Large intestine (tissue), 3 donors: ENCODE data around the gene PCNX2. TPM values are rescaled to one million over a fixed set of nuclear protein-coding genes. Genes with fewer than 3 reads are reported as not detected.

Source experiments
- DNase-seq, 2 donors: peaks; one replicate each; pipeline versions ENCODE4 v3.0.0 to v3.0.0-alpha.2; 2013
- H3K27ac ChIP-seq: one replicate; pipeline ENCODE4 v1.5.1; 2013; ENCODE audit warnings: low read length
- H3K27me3 ChIP-seq: 2 replicates; pipeline ENCODE4 v1.6.1; 2013; ENCODE audit warnings: low read length; ENCODE audit not compliant: control insufficient read depth, insufficient read depth
- H3K36me3 ChIP-seq: 2 replicates; pipeline ENCODE4 v1.6.1; 2013; ENCODE audit warnings: low read length; ENCODE audit not compliant: control insufficient read depth, insufficient read depth
- H3K4me1 ChIP-seq: one replicate; pipeline ENCODE4 v1.6.1; 2013; ENCODE audit warnings: low read length; ENCODE audit not compliant: control insufficient read depth, insufficient read depth
- H3K4me3 ChIP-seq: one replicate; pipeline ENCODE4 v1.5.1; 2013; ENCODE audit warnings: low read length
- H3K9me3 ChIP-seq: one replicate; pipeline ENCODE4 v1.6.1; 2013; ENCODE audit warnings: mild to moderate bottlenecking, low read depth, low read length, moderate library complexity; ENCODE audit not compliant: control insufficient read depth
- WGBS: methylation state at CpG from one replicate; pipeline ENCODE4 v1.1.5; 2013; ENCODE audit warnings: low lambda C conversion rate; ENCODE audit not compliant: insufficient coverage; 5-methylcytosine and 5-hydroxymethylcytosine counted together
- polyA plus RNA-seq: library from polyadenylated mRNA; unstranded; fragments of 120-200 nt; gene quantifications from one replicate; pipeline ENCODE4 v1.2.1, GENCODE V29; 2013

PCNX2 gene
- polyA plus RNA-seq, 1 donor = 6.9 TPM

- Histone ChIP-seq H3K27ac (no peak overlapping the region), H3K4me1 (no peaks in the 10 kb centered on the region), H3K36me3 (no peaks in the 10 kb centered on the region), H3K4me3 (no peak overlapping the region), H3K9me3 (no peaks in the 10 kb centered on the region), H3K27me3 (no peaks in the 10 kb centered on the region)
- WGBS = no CpG with 5 or more reads among the region's 2 CpGs
- no peak for DNase-seq
Measured at GRCh38 chr1:232939748-232940147, 355.8 kb downstream of the PCNX2 start.

DNA sequence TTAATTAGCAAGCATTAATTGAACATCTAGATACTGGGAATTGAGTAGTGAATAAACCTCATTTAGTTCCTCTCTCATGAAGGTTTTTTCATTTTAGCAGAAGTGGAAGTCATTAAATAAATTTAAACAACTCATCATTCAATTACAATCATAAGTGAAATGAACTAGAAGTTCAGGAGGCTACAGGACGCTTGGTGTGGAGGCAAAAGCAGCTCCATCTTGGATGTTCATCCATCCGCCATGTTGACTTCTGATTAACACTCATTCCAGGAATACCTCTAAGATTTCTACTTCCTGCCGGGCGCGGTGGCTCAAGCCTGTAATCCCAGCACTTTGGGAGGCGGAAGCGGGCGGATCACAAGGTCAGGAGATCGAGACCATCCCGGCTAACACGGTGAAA is 356.6 kb downstream of the PCNX2 start:
- H3K27ac ChIP-seq = no peak overlapping the region
- H3K36me3 ChIP-seq = no peaks in the 10 kb centered on the region
- H3K4me1 ChIP-seq = no peaks in the 10 kb centered on the region
- no peak for DNase-seq
- H3K9me3 ChIP-seq = no peaks in the 10 kb centered on the region
- WGBS = no CpG with 5 or more reads among the region's 11 CpGs
- H3K27me3 ChIP-seq = no peaks in the 10 kb centered on the region
- H3K4me3 ChIP-seq = no peak overlapping the region

- 68% methylated on average over 3 of the region's 8 CpGs for WGBS
- Histone ChIP-seq H3K4me1 (no peaks in the 10 kb centered on the region), H3K36me3 (no peaks in the 10 kb centered on the region), H3K4me3 (no peak overlapping the region), H3K27me3 (no peaks in the 10 kb centered on the region), H3K27ac (no peak overlapping the region), H3K9me3 (no peaks in the 10 kb centered on the region)
- no peak for DNase-seq
Measured at GRCh38 chr1:232937741-232938375, 357.7 kb downstream of the PCNX2 start.

DNA sequence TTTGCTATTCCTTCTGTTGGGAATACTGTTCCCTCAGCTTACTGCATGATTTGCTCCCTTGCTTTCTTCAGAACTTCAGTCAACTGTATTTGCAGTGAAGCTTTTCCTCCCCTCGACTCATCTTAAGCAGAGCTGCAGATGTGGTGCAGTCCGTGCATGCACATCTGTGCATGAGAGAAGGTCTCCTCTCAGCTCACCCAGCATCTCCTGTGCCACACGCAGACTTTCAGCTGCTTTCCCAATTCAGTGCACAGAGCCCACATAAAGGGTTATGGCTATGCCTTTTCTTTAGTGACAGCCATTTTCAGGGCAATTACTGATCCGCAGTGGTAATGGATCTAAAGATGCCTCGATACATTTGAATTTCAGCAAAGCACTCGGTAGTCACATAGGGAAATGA is 358.6 kb downstream of the PCNX2 start:
- no peak overlapping the region for H3K4me3 ChIP-seq

More for the DNA sequence above, 358.6 kb downstream of the PCNX2 start:
- WGBS = no CpG with 5 or more reads among the region's 6 CpGs
- DNase-seq = no peak
- H3K27ac ChIP-seq = no peak overlapping the region
- H3K9me3 ChIP-seq = no peaks in the 10 kb centered on the region
- H3K27me3 ChIP-seq = no peaks in the 10 kb centered on the region
- H3K4me1 ChIP-seq = no peaks in the 10 kb centered on the region
- no peaks in the 10 kb centered on the region for H3K36me3 ChIP-seq

Other genes with a start within 250 kb of the PCNX2 start
- 11.0 TPM for gene MAP3K21, start 32.0 kb upstream of the PCNX2 start, polyA plus RNA-seq